A204.1 (cell line): ENCODE data around the gene CLPTM1L.
"Not testable (repeated sequence)": the region's sequence is repeated elsewhere in the genome, so short reads cannot be mapped to it uniquely, and the experiment has no call there.

Experiments
- FAIRE-seq: peaks from 2 replicates; lab custom pipeline; 2012; peaks lifted over from hg19 to GRCh38; lab: Jason Lieb, UNC

Gene CLPTM1L

DNA sequence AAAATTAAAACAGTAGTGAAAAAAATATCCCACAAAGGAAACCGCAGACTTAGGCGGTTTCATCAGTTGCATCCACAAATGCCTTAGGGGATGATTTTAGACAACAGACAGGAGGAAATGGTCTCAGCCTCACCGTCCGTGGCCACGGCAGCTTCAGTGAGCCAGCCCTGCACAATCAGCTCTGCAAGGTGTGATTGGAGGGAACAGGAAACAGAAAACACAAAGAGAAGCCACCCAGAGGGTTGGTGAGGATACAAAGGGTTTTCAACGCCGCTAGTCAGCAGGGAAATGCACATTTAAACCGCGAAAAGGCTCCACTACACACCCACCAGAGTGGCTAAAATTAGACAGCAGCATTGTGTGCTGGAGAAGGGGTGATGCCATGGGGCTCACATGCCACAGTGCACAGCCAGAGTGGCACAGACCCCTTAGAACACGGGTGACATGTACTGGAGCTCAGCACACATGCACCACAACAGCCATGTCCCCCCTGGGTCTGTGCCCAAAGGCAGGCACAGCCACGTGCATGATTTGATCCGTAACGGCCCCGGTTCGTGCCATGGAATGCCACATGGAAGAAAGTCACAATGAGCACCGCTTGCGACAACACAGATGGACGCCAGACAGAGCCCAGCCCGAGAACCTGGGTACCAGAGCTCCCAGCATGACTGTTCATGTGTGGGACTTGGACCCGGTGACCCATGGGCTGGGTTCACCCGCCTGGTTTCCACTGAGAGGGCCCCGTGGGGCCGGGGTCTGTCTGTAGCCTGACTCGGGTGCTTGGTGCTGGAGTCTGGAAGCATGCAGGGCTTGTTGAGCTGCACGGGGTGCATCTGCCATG lies 31.7 kb downstream of the CLPTM1L start:
- FAIRE-seq = no peak

DNA sequence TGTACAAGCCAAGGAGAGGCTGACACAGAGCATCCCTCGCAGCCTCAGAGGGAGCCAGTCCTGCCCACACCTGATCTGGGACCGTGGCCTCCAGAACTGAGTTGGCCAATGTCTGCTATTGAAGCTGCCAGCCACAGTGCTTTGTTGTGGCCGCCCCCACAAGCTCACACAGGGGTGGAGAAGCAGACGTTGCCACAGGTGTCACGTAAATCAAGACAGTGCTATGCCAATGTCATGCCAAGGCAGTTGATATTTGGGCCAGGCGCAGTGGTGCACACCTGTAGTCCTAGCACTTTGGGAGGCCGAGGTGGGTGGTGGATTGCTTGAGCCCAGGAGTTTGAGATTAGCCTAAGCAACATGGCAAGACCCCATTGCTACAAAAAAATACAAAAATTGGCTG lies 32.7 kb downstream of the CLPTM1L start:
- no peak for FAIRE-seq

DNA sequence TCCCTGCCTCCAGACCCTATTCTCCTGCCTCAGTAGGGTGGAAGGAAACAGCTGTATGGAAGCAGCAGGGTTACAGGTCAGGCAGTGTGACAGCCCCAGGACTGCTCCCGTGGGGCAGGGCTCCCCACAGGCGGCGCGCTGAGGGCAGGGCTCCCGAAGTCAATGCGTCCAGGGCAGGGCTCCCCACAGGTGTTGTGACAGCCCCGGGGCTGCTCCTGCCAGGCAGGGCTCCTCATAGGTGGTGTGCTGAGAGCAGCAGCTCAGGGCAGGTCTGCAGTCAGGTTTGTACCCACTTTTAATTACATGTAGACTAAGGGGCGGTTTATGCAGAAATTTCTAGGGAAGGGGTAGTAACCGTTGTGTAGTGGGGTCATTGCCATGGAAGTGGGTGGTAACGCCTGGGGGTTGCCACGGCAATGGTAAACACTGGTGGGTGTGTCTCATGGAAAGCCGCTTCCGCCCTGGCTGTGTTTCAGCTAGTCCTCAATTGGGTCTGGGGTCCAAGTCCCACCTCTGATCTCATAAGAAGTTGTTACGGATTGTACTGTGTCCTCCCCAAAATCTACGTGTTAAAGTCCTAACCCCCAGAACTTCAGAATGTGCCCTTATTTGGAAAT lies 33.4 kb downstream of the CLPTM1L start:
- no peak for FAIRE-seq

DNA sequence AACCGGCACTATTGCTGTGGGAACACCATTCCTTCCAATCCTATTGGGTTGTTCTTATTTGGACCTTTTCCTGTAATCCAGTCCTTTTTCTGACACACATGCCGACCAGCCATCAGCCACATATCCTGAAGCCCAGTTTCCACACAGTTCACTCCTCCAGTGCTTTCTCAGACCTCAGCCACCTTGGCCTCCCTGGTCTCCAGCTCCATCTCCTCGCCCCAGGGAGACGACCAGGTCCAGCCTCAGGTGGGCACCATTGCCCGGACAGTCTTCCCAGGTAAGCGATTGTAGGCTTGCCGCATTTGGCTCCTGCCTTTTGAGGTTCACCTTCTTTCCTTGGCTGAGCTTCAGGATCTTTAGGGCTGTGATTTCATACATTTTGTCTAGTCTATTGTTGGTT lies 34.8 kb downstream of the CLPTM1L start:
- FAIRE-seq = no peak

DNA sequence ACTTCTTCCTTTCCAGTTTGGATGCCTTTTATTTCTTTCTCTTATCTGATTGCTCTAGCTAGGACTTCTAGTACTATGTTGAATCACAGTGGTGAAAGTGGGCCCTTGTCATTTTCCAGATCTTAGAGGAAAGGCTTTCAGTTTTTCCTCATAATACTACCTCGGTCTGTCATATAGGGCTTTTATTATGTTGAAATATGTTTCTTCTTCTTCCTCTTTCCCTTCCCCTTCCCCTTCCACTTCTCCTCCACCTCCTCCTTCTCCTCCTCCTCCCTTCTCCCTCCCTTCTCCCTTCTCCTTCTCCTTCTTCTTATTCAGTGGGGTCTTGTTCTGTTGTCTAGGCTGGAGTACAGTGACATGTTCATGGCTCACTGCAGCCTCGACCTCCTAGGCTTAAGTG lies 40.9 kb downstream of the CLPTM1L start:
- no peak for FAIRE-seq

DNA sequence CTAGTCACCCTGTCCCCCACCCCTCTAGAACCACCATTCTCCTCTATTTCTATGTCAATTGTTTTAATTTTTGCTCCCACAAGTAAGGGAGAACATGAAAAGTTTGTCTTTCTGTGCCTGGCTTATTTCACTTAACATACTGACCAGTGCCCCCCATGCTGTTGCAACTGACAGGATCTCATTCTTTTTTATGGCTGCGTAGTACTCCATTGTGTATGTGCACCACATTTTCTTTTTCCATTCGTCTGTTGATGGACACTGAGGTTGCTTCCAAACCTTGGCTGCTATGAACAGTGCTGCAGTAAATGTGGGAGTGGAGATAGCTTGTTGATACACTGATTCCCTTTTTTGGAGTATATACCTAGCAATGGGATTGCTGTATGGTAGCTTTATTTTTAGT lies 42.6 kb downstream of the CLPTM1L start:
- no peak for FAIRE-seq

DNA sequence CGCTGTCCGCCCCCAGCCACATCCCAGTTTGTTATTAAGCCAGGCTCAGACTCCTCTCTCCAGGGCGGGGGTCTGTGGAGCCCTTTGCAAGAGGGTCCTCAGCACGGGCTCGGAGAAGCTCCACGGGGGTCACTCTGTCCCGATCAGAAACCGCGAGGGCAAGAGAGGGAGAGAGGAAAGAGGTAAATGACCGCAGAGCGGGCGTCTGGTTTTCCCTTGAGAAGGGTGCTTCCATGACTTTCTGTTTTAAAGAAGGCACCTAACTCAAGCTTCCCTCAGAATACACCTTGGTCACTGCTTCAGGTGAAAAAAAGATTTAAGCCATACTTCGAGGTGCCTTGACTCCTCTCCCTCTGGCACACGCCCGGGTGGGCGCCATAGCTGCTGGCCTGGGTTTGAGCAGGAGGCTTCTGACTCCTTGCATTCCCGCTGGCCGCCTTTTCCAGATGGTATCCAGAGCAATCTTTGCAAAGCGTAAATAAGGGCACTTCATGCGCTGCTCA lies 44.3 kb downstream of the CLPTM1L start:
- no peak for FAIRE-seq

DNA sequence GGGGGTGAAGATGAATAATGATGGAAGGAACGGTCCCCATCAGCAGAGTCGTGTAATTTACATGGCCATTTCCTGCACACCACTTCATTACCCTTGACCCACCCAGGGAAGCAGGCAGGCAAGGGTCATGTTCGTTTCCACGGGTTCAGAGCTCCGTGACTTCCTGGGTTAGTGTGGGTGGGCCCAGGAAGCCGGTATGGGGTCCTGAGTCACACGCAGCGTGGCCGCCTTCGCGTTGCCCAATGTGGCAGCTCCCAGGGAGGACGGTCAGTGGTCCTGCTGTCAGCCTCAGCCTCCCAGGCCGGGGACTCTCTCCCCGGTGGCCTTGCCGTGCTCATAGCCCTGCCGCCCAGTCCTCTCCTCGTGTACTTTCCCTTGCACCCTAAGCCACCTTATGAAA lies 44.9 kb downstream of the CLPTM1L start:
- no peak for FAIRE-seq

DNA sequence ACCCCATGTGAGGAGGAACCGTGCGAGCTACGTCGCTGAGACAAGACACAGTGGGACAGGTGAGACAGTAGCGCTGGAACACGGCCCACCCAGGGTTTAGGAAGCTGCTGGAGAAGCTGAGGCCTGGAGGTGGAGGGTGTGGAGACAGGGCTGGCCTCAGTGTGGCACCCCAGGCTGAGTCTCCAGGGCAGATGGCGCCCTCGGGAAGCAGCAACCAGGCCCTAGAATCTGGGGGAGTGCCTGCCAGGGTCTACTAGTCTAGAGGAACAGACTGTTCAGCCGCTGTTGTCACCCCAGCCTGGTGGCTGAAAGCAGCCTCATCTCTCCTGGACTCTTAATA lies 45.4 kb downstream of the CLPTM1L start:
- FAIRE-seq = no peak

DNA sequence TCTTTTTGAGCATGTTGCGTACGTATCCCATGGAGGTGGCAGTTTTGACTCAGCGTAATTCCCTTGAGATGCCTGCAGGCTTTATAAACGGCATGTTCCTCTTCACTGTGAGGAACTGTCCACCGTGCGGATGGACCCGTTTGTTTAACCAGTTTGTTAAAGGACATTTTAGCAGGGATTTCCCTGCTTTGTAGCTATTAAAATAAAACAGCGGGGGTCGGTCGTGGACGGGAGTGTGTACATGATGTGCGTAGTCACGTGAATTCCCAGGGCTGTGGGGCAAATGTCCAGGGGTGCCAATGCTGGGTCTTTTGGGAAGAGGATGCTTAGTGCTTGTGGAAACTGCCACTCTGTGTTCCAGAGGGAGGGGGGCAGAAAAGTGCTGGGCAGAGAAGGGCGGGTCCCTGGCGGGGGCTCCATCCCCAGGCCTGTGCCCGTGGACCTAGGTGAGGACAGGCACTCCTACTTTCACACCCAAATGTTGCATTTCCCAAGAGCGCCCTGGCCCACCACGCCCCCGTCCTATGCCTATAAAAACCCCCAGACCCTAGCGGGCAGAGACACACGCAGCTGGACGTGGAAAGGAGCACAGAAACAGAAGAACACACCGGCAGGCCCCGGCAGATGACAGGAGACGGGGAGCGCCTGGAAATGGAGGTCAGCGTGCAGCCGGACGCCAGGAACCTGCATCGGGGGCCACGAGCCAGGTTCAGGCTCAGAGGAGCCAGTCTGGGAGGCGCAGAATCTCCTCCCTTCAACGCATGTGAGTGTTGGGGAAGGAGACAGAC lies 46.0 kb downstream of the CLPTM1L start:
- FAIRE-seq = no peak

DNA sequence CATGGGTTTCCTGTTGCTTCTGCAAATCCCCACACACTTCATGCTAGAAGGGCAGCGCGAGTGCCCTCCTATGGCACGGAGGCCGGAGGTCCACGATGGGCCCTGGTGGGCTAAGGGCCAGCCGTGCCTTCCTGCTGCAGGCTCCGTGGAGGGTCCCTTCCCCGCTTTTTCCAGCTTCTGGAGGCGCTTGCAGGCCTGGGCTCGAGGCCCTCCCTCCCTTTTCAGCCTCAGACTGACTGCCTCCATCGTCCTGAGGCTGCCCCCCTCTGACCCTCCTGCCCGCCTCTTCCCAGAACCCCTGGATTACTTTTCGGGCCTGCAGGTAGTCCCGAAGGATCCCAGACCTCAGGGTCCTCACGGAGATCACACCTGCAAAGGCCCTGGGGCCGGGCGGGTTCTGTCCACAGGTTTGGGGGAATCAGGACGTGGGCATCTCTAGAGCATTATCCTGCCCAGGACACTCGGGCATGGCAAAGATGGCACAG lies 46.8 kb downstream of the CLPTM1L start:
- FAIRE-seq = no peak

DNA sequence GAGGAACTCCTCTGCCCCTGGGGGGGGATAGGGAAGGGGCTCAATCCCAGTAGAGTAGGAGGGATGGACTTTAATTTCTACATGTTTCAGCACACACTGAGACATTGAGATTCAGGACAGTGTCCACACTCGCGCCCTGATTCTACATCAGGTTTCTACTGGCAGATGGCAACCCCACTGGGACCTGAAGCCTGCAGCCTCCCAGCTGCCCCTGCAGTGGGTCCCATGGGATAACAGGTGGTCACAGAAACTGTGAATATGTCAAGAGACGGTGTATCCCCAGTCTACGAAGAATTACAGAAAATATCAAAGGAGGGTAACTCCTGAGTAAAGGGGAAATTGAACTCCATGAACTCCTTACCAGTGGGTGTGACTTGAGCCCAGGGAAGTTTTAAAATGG lies 47.7 kb downstream of the CLPTM1L start:
- FAIRE-seq = no peak

DNA sequence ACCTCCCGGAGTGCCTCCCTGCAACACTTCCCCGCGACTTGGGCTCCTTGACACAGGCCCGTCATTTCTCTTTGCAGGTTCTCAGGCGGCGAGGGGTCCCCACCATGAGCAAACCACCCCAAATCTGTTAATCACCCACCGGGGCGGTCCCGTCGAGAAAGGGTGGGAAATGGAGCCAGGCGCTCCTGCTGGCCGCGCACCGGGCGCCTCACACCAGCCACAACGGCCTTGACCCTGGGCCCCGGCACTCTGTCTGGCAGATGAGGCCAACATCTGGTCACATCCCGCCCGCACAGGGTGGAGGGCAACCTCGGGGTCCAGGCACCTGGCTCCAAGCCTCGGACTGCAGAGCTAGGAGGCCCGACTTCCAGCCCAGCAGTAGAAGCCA lies 49.3 kb downstream of the CLPTM1L start:
- no peak for FAIRE-seq

DNA sequence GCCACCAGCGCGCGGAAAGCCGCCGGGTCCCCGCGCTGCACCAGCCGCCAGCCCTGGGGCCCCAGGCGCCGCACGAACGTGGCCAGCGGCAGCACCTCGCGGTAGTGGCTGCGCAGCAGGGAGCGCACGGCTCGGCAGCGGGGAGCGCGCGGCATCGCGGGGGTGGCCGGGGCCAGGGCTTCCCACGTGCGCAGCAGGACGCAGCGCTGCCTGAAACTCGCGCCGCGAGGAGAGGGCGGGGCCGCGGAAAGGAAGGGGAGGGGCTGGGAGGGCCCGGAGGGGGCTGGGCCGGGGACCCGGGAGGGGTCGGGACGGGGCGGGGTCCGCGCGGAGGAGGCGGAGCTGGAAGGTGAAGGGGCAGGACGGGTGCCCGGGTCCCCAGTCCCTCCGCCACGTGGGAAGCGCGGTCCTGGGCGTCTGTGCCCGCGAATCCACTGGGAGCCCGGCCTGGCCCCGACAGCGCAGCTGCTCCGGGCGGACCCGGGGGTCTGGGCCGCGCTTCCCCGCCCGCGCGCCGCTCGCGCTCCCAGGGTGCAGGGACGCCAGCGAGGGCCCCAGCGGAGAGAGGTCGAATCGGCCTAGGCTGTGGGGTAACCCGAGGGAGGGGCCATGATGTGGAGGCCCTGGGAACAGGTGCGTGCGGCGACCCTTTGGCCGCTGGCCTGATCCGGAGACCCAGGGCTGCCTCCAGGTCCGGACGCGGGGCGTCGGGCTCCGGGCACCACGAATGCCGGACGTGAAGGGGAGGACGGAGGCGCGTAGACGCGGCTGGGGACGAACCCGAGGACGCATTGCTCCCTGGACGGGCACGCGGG lies 49.9 kb downstream of the CLPTM1L start, which contains the start of gene TERT:
Gene TERT (minus strand): TSS at position 234 of the 815 bp plus-strand sequence. CDS start 79 bp downstream, at position 155.
- FAIRE-seq = no peak

DNA sequence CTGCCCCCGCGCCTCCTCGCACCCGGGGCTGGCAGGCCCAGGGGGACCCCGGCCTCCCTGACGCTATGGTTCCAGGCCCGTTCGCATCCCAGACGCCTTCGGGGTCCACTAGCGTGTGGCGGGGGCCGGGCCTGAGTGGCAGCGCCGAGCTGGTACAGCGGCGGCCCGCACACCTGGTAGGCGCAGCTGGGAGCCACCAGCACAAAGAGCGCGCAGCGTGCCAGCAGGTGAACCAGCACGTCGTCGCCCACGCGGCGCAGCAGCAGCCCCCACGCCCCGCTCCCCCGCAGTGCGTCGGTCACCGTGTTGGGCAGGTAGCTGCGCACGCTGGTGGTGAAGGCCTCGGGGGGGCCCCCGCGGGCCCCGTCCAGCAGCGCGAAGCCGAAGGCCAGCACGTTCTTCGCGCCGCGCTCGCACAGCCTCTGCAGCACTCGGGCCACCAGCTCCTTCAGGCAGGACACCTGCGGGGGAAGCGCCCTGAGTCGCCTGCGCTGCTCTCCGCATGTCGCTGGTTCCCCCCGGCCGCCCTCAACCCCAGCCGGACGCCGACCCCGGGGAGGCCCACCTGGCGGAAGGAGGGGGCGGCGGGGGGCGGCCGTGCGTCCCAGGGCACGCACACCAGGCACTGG lies 50.6 kb downstream of the CLPTM1L start:
- no peak for FAIRE-seq

DNA sequence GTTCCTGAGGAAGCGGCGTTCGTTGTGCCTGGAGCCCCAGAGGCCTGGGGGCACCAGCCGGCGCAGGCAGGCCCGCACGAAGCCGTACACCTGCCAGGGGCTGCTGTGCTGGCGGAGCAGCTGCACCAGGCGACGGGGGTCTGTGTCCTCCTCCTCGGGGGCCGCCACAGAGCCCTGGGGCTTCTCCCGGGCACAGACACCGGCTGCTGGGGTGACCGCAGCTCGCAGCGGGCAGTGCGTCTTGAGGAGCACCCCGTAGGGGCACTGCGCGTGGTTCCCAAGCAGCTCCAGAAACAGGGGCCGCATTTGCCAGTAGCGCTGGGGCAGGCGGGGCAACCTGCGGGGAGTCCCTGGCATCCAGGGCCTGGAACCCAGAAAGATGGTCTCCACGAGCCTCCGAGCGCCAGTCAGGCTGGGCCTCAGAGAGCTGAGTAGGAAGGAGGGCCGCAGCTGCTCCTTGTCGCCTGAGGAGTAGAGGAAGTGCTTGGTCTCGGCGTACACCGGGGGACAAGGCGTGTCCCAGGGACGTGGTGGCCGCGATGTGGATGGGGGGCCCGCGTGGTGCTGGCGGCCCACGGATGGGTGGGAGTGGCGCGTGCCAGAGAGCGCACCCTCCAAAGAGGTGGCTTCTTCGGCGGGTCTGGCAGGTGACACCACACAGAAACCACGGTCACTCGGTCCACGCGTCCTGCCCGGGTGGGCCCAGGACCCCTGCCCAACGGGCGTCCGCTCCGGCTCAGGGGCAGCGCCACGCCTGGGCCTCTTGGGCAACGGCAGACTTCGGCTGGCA lies 51.3 kb downstream of the CLPTM1L start:
- FAIRE-seq = no peak

DNA sequence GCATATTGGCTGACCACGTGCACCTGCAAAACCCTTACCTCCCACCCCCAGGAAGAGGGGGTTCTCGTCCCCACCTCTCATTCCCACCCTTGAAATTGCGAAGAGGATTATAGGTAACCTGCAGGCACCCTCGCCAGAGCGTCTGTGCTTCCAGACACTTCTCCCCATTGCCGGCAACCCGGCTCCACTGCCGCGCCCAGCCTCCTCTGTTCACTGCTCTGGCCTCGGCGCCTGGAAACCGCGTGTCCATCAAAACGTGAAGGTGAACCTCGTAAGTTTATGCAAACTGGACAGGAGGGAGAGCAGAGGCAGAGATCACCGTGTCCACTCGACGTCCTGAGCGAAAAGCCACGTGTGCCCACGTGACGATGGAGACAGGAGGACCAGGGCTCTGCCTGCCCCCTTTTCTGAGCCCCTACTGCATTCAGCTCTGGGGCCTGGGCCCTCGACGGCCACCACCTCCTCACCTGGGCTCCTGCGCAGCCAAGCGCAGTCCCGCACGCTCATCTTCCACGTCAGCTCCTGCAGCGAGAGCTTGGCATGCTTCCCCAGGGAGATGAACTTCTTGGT lies 52.0 kb downstream of the CLPTM1L start:
- FAIRE-seq = no peak

DNA sequence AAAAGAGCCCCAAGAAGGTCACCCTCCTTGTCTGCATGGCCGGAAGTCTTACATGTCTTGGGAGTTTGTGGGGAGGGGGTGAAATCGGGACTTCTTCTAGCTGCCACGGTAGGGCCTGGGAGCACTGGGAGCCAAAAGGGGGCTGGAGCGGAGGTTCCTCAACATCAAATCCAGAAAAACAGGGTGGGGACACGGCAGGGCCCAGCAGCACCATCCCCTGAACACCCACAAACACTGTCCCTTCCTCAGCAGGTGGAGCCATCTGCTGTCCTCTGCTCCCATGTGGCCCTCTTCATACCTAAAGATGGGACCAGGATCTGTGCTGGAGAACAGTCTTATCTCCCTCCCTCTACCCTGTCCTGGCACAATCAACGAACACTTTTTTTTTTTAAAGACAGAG lies 52.8 kb downstream of the CLPTM1L start:
- FAIRE-seq = no peak

DNA sequence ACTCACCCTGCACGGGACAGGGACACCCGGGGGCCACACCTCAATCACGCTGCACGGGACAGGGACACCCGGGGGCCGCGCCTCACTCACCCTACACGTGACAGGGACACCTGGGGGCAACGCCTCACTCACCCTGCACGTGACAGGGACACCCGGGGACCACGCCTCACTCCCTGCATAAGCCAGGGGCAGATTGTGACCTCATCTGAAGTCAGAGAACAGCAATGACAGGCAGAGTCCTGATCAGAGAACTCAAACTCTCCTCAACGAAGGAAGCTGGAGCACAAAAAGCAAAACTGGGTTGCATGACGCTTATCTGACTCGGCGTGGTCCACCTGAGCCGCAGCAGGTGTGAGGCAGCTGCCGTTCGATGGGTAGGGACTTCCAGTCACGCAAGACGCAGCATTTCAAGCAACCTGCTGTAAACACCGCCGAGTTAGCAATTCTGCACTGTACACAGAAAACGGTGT lies 53.3 kb downstream of the CLPTM1L start:
- no peak for FAIRE-seq

DNA sequence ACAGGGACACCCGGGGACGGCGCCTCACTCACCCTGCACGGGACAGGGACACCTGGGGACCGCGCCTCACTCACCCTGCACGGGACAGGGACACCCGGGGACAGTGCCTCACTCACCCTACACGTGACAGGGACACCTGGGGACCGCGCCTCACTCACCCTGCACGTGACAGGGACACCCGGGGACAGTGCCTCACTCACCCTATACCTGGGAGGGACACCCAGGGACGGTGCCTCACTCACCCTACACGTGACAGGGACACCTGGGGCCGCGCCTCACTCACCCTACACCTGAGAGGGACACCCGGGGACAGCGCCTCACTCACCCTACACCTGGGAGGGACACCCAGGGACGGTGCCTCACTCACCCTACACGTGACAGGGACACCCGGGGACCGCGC lies 53.9 kb downstream of the CLPTM1L start:
- FAIRE-seq = not testable (repeated sequence)
